DOHH2 (cell line): ENCODE data around the gene FSTL1.

Experiments
- H3F3A ChIP-seq: fragments of 200-600 bp; sonication (generic), shearing (Covaris generic); 2 replicates; pipeline ENCODE4 v1.6.0; 2016; ENCODE audit warnings: antibody characterized with exemption, mild to moderate bottlenecking; ENCODE audit not compliant: control insufficient read depth, insufficient read depth
- H3K27ac ChIP-seq: fragments of 200-600 bp; sonication (generic); 2 replicates; pipeline ENCODE4 v1.5.1; 2014; ENCODE audit warnings: low read depth, mild to moderate bottlenecking, low read length, moderate library complexity
- H3K27me3 ChIP-seq: fragments of 200-600 bp; sonication (generic); 2 replicates; pipeline ENCODE4 v1.6.1; 2014; ENCODE audit warnings: mild to moderate bottlenecking, low read length, mixed read lengths; ENCODE audit not compliant: control insufficient read depth
- H3K36me3 ChIP-seq: fragments of 200-600 bp; sonication (generic); 2 replicates; pipeline ENCODE4 v1.6.1; 2014; ENCODE audit warnings: mild to moderate bottlenecking, low read length, moderate library complexity, mixed read lengths; ENCODE audit not compliant: control insufficient read depth
- H3K4me1 ChIP-seq: fragments of 200-600 bp; sonication (generic); 2 replicates; pipeline ENCODE4 v1.6.1; 2014; ENCODE audit warnings: mild to moderate bottlenecking, low read length, mixed read lengths; ENCODE audit not compliant: control insufficient read depth
- H3K4me2 ChIP-seq: fragments of 200-600 bp; sonication (generic); 2 replicates; pipeline ENCODE4 v1.6.0; 2014; ENCODE audit warnings: mild to moderate bottlenecking, low read length, moderate library complexity
- H3K4me3 ChIP-seq: fragments of 200-600 bp; sonication (generic); 2 replicates; pipeline ENCODE4 v1.5.1; 2014; ENCODE audit warnings: mild to moderate bottlenecking, low read length, mixed read lengths
- H3K79me2 ChIP-seq: fragments of 200-600 bp; sonication (generic); 2 replicates; pipeline ENCODE4 v1.6.1; 2014; ENCODE audit warnings: mild to moderate bottlenecking, low read length, mixed read lengths; ENCODE audit not compliant: control insufficient read depth
- H3K9me2 ChIP-seq: fragments of 200-600 bp; sonication (generic); replicated peaks from 2 replicates; pipeline ENCODE4 v1.6.1; 2014; ENCODE audit warnings: mild to moderate bottlenecking, low read length, mixed read lengths; ENCODE audit not compliant: control insufficient read depth
- H3K9me3 ChIP-seq: fragments of 200-600 bp; sonication (generic); 2 replicates; pipeline ENCODE4 v1.6.1; 2014; ENCODE audit warnings: antibody characterized with exemption, low read length, mixed read lengths; ENCODE audit not compliant: control insufficient read depth, insufficient read depth
- H4K20me1 ChIP-seq: fragments of 200-600 bp; sonication (generic); 2 replicates; pipeline ENCODE4 v1.6.0; 2014; ENCODE audit warnings: low read depth, mild to moderate bottlenecking, antibody characterized with exemption, low read length, moderate library complexity; ENCODE audit not compliant: control insufficient read depth, insufficient read depth
- EZH2phosphoT487 ChIP-seq: fragments of 200-600 bp; sonication (generic); IDR thresholded peaks from 2 replicates; pipeline ENCODE4 v1.6.1; 2017; ENCODE audit warnings: borderline replicate concordance, mild to moderate bottlenecking, antibody characterized with exemption, low read length, moderate library complexity, mixed read lengths
- TF ChIP-seq, protein P1 (sequence below): fragments of 200-600 bp; sonication (generic); IDR thresholded peaks from one replicate; pipeline ENCODE4 v1.5.1; 2014; ENCODE audit warnings: antibody characterized with exemption, mild to moderate bottlenecking, low read depth, low read length; ENCODE audit not compliant: poor library complexity, severe bottlenecking

The FSTL1 gene

DNA sequence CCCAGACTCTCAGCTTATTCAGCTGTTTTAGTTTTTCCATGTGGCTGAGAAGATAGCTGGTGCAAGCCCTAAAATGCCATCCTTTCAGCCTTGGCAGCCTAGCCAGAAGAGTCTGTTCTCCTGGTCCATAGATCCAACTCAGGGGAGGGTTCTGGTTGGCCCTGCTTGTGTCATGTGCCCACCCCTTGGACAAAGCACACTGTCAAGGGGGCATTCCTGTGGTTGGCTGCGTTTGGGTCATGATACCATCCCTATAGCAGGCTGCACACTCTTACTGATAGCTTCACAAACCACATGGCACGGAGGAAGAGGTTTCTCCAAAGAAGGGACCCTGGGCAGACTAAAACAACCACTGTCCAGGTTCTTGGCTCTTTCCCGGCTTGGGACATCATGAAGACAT, 8.4 kb upstream of the FSTL1 start:
- no peaks in the 10 kb centered on the region for H3F3A ChIP-seq
- TF ChIP-seq, protein P1, sequence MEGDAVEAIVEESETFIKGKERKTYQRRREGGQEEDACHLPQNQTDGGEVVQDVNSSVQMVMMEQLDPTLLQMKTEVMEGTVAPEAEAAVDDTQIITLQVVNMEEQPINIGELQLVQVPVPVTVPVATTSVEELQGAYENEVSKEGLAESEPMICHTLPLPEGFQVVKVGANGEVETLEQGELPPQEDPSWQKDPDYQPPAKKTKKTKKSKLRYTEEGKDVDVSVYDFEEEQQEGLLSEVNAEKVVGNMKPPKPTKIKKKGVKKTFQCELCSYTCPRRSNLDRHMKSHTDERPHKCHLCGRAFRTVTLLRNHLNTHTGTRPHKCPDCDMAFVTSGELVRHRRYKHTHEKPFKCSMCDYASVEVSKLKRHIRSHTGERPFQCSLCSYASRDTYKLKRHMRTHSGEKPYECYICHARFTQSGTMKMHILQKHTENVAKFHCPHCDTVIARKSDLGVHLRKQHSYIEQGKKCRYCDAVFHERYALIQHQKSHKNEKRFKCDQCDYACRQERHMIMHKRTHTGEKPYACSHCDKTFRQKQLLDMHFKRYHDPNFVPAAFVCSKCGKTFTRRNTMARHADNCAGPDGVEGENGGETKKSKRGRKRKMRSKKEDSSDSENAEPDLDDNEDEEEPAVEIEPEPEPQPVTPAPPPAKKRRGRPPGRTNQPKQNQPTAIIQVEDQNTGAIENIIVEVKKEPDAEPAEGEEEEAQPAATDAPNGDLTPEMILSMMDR = no peak
- TF ChIP-seq EZH2phosphoT487 = no peak
- H3K36me3 ChIP-seq = no peaks in the 10 kb centered on the region
- H3K9me3 ChIP-seq = no peaks in the 10 kb centered on the region
- no peaks in the 10 kb centered on the region for H3K27me3 ChIP-seq
- no peak overlapping the region for H3K4me2 ChIP-seq
- H3K4me1 ChIP-seq = no peaks in the 10 kb centered on the region
- no peaks in the 10 kb centered on the region for H3K79me2 ChIP-seq
- H3K9me2 ChIP-seq = no peaks in the 10 kb centered on the region
- H4K20me1 ChIP-seq = no peaks in the 10 kb centered on the region
- no peak overlapping the region for H3K4me3 ChIP-seq
- H3K27ac ChIP-seq = no peak overlapping the region

DNA sequence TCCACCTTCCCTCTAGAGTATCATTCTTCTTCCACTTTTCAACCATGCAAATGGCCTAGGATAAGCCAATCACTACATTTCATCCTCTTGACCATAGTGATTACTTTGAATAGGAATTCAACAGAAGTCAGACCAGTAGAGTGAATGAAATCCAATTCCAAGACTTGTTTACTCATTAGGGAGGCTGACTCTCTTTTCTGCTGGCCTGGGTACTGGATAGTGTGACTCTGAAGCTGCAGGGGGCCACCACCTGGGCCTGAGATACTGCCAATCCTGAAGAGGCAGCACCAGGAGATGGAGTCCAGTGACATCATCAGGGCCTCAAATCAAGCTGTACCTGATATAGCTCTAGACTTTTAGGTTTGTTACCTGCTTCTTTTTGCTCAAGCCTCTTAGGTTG, 7.0 kb upstream of the FSTL1 start:
- Histone ChIP-seq H3K9me2 (no peaks in the 10 kb centered on the region), H3K4me1 (no peaks in the 10 kb centered on the region), H3K9me3 (no peaks in the 10 kb centered on the region), H3F3A (no peaks in the 10 kb centered on the region), H3K4me2 (no peak overlapping the region), H3K79me2 (no peaks in the 10 kb centered on the region), H3K36me3 (no peaks in the 10 kb centered on the region), H3K27me3 (no peaks in the 10 kb centered on the region), H3K27ac (no peak overlapping the region), H4K20me1 (no peaks in the 10 kb centered on the region), H3K4me3 (no peak overlapping the region)
- TF ChIP-seq, protein P1 = no peak
- no peak for TF ChIP-seq EZH2phosphoT487

DNA sequence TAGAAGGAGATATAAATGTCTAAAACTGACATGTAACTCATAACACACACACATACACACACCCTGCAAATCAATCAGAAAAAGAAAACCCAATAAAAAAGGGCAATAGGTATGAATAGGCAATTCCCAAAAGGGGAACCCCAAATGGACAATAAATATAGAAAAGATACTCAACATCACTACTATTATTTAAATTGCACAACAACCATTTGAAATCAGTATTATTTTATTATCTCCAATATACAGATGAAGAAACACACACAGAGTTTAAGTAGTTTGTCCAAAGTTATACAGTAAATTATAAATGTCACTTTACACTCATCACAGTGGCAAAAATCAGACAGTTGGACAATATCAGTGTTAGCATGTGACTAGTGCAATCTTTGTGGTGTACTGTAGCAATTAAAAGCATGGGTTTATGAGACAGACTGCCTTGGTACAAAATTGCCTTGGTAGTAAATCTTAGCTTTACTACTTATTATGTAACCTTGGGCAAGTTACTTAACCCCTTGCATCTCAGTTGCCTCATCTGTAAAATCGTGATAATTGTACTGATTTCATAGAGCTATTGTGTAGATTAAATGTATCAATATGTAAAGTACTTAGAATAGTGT, 3.4 kb upstream of the FSTL1 start:
- Histone ChIP-seq H3K4me3 (no peak overlapping the region), H3K9me3 (no peaks in the 10 kb centered on the region; the same call in 1 of the 2 replicates), H3K4me2 (no peak overlapping the region), H3K9me2 (no peaks in the 10 kb centered on the region), H4K20me1 (no peaks in the 10 kb centered on the region), H3K79me2 (no peaks in the 10 kb centered on the region), H3K27ac (no peak overlapping the region), H3F3A (no peaks in the 10 kb centered on the region), H3K36me3 (no peaks in the 10 kb centered on the region), H3K27me3 (no peaks in the 10 kb centered on the region), H3K4me1 (no peaks in the 10 kb centered on the region)
- no peak for TF ChIP-seq EZH2phosphoT487
- TF ChIP-seq, protein P1 = no peak
